ENCODE results near the gene AS3MT.

The AS3MT gene

GRCh38 chr10:102880256-102880655 lies 11.0 kb downstream of the AS3MT start:
- no peak overlapping the region for H3K4me3 ChIP-seq (ENCODE audit: low read length)
- TF ChIP-seq CTCF (conservative IDR thresholded peaks at IDR 0.05; ENCODE audit: low read length) = no peak
- no peak for DNase-seq (ENCODE audit: low read depth)

GRCh38 chr10:102888048-102888447 lies 18.8 kb downstream of the AS3MT start:
- no peak overlapping the region for H3K4me3 ChIP-seq (ENCODE audit: low read length)
- no peak for TF ChIP-seq CTCF (conservative IDR thresholded peaks at IDR 0.05; ENCODE audit: low read length)

GRCh38 chr10:102894466-102895213 lies 25.4 kb downstream of the AS3MT start:
- no peak for TF ChIP-seq CTCF (conservative IDR thresholded peaks at IDR 0.05; ENCODE audit: low read length)
- no peak overlapping the region for H3K4me3 ChIP-seq (ENCODE audit: low read length)
- no peak for DNase-seq (ENCODE audit: low read depth)

More at GRCh38 chr10:102888048-102888447, 18.8 kb downstream of the AS3MT start:
- DNase-seq (ENCODE audit: low read depth) = no peak

GRCh38 chr10:102900006-102900405 lies 30.7 kb downstream of the AS3MT start:
- H3K4me3 ChIP-seq (ENCODE audit: low read length) = no peak overlapping the region
- DNase-seq (ENCODE audit: low read depth) = no peak
- TF ChIP-seq CTCF (conservative IDR thresholded peaks at IDR 0.05; ENCODE audit: low read length) = no peak

GRCh38 chr10:102904346-102904745 lies 35.1 kb downstream of the AS3MT start:
- H3K4me3 ChIP-seq (ENCODE audit: low read length) = no peak overlapping the region
- DNase-seq (ENCODE audit: low read depth) = no peak
- no peak for TF ChIP-seq CTCF (conservative IDR thresholded peaks at IDR 0.05; ENCODE audit: low read length)

- no peak for TF ChIP-seq CTCF (conservative IDR thresholded peaks at IDR 0.05; ENCODE audit: low read length)
- no peak overlapping the region for H3K4me3 ChIP-seq (ENCODE audit: low read length)
- DNase-seq (ENCODE audit: low read depth) = no peak
These were observed 37.2 kb downstream of the AS3MT start for GRCh38 chr10:102906507-102906906.

GRCh38 chr10:102914781-102915180 lies 45.5 kb downstream of the AS3MT start:
- H3K4me3 ChIP-seq (ENCODE audit: low read length) = no peak overlapping the region
- no peak for TF ChIP-seq CTCF (conservative IDR thresholded peaks at IDR 0.05; ENCODE audit: low read length)
- DNase-seq (ENCODE audit: low read depth) = no peak

Data from AG10803 (cell line).